Measurements from ENCODE around the gene MOB3B.

MOB3B gene

GRCh38 chr9:27394154-27394825 is 135.3 kb downstream of the MOB3B start:
- DNase-seq (ENCODE audit: low read depth in 1 of 2, low spot score in 1 of 2): no peak

GRCh38 chr9:27393054-27393846 is 136.4 kb downstream of the MOB3B start:
- DNase-seq (ENCODE audit: low read depth in 1 of 2, low spot score in 1 of 2): no peak

GRCh38 chr9:27392451-27392850 is 137.2 kb downstream of the MOB3B start:
- DNase-seq (ENCODE audit: low read depth in 1 of 2, low spot score in 1 of 2): no peak

- DNase-seq (ENCODE audit: low read depth in 1 of 2, low spot score in 1 of 2): no peak
Measured at GRCh38 chr9:27391040-27391895, 138.3 kb downstream of the MOB3B start.

- DNase-seq (ENCODE audit: low read depth in 1 of 2, low spot score in 1 of 2): no peak
Measured at GRCh38 chr9:27388150-27388549, 141.5 kb downstream of the MOB3B start.

GRCh38 chr9:27387722-27388121 is 141.9 kb downstream of the MOB3B start:
- DNase-seq (ENCODE audit: low read depth in 1 of 2, low spot score in 1 of 2): no peak

- no peak for DNase-seq (ENCODE audit: low read depth in 1 of 2, low spot score in 1 of 2)
Measured at GRCh38 chr9:27386571-27387091, 143.0 kb downstream of the MOB3B start.

GRCh38 chr9:27385606-27386322 is 143.8 kb downstream of the MOB3B start:
- no peak for DNase-seq (ENCODE audit: low read depth in 1 of 2, low spot score in 1 of 2)

GRCh38 chr9:27384262-27385014 is 145.2 kb downstream of the MOB3B start:
- DNase-seq (ENCODE audit: low read depth in 1 of 2, low spot score in 1 of 2): no peak

GRCh38 chr9:27383524-27383923 is 146.1 kb downstream of the MOB3B start:
- DNase-seq (ENCODE audit: low read depth in 1 of 2, low spot score in 1 of 2): no peak

- DNase-seq (ENCODE audit: low read depth in 1 of 2, low spot score in 1 of 2): no peak
Measured at GRCh38 chr9:27382975-27383374, 146.6 kb downstream of the MOB3B start.

GRCh38 chr9:27382308-27382707 is 147.3 kb downstream of the MOB3B start:
- DNase-seq (ENCODE audit: low read depth in 1 of 2, low spot score in 1 of 2): no peak

GRCh38 chr9:27379311-27380251 is 150.0 kb downstream of the MOB3B start:
- no peak for DNase-seq (ENCODE audit: low read depth in 1 of 2, low spot score in 1 of 2)

GRCh38 chr9:27377811-27378456 is 151.7 kb downstream of the MOB3B start:
- no peak for DNase-seq (ENCODE audit: low read depth in 1 of 2, low spot score in 1 of 2)

- DNase-seq (ENCODE audit: low read depth in 1 of 2, low spot score in 1 of 2): no peak
Measured at GRCh38 chr9:27377147-27377807, 152.3 kb downstream of the MOB3B start.

- no peak for DNase-seq (ENCODE audit: low read depth in 1 of 2, low spot score in 1 of 2)
Measured at GRCh38 chr9:27373851-27374250, 155.8 kb downstream of the MOB3B start.

- no peak for DNase-seq (ENCODE audit: low read depth in 1 of 2, low spot score in 1 of 2)
Measured at GRCh38 chr9:27372615-27373014, 157.0 kb downstream of the MOB3B start.

- no peak for DNase-seq (ENCODE audit: low read depth in 1 of 2, low spot score in 1 of 2)
Measured at GRCh38 chr9:27371382-27371781, 158.2 kb downstream of the MOB3B start.
